HG03159 (cell line): Measurements from ENCODE around the gene MGMT.
A peak's percentile ranks its signal among the peaks of the same experiment; 100 is the strongest.

Experiments used
- ATAC-seq: cut with Tn5 transposase; IDR thresholded peaks from one replicate; pipeline ENCODE4 v1.9.1; 2021; ENCODE audit warnings: mild to moderate bottlenecking, moderate library complexity; ENCODE audit not compliant: unreplicated experiment

Gene MGMT

DNA sequence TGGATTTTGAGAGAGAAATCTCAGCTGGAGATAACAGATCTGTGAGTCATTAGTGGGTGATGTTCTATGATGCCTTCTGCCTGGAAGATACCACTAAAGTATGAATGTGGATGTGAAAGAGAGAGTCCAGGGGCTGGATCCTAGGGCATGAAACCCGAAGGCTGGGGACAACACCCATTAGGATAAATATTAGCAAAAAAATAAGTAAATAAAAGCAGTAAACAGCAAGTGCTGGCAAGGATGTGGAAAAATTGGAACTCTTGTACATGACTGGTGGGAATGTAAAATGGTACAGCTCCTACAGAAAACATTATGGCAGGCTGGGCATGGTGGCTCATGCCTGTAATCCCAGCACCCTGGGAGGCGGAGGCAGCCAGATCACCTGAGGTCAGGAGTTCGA, 16.6 kb upstream of the MGMT start:
- ATAC-seq: no peak

DNA sequence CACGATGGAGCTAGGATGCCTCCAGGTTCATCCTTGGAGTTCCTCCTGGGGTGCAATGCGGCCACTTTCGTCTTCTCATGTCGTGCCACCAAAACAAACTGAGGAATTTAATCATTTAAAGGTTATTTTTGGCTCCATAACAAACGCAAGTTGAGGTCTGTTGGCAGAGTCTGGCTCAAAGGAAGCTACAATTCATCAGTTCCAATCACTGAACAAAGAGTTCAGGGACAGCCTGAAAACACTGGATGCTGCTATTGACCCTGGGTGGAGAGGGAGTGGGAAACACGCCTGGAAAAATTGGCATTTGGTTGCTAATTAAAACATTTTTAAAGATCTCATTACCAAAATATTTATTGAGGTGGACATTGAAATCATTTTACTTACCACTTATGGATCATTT, 11.4 kb upstream of the MGMT start:
- no peak for ATAC-seq

DNA sequence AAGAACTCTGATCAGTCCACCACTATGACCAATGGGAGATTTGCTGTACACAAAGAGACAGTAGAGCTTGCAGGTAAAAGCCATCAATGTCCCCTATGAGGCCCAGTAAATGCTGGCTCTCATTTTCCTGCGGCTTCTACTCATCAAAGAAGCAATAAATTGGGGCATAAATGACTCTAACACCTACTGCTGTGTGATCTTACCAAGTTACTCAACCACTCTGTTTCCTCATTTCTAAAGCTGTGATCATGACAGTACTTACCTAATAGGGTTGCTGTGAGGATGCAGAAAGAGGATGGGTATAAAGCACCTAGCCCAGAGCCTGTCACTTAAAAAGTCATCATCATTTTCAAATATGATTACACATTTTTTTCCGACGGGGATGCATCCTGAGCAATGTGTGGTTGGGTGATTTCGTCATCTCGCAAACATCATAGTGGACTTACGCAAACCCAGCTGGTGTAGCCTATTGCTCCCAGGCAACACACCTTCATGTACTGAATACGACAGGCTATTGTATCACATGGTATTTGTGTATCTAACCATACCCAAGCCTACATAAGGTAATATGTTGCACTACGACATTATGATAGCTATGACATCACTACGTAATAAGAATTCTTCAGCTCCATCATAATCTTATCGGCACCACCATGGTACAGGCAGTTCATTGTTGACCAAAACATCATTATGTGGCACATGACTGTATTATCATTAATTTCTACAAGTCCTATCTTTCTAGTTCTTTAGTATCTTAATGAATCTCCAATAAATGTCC, 7.1 kb upstream of the MGMT start:
- no peak for ATAC-seq

DNA sequence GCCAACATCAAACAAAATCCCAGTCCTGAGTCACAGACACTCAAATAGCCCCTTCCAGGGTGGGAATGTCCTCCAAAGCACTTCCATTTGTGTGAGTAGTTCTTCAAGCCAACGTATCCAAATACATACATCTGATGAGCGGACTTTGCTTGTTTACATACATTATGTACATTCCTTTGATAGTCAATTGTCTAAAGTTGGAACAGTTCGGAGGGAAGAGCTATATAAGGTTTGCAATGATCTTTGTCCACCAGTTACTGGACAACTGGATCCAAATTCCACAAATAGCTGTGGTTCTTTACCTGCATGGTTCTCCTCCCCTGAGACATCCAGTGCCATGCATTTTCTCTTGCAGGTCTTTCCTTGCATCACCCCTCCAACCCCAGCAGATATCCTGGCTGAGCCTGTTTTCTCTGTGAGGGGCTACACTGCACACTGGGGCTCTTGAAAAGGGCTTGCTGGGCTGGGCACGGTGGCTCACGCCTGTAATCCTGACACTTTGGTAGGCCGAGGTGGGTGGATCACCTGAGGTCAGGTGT, 4.7 kb upstream of the MGMT start:
- no peak for ATAC-seq

DNA sequence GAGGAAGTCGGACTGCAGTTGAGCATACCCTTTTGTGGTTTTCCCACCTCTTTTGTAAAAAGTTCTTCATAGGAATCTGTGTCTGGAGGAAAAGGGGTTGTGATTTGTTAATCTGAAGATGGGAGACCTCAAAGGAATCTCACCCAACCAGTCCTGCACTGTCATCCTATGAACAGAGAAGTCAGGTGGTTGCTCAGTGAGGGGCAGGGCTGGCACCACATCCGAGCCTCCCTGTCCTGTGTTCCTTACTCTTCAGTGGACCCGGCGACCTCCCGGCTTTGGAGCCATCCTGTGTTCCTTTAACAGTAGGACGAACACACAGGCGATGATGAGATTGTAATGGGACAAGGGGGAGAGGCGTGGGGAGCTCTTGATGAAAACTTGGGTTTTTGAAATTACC, 2.8 kb upstream of the MGMT start:
- no peak for ATAC-seq

DNA sequence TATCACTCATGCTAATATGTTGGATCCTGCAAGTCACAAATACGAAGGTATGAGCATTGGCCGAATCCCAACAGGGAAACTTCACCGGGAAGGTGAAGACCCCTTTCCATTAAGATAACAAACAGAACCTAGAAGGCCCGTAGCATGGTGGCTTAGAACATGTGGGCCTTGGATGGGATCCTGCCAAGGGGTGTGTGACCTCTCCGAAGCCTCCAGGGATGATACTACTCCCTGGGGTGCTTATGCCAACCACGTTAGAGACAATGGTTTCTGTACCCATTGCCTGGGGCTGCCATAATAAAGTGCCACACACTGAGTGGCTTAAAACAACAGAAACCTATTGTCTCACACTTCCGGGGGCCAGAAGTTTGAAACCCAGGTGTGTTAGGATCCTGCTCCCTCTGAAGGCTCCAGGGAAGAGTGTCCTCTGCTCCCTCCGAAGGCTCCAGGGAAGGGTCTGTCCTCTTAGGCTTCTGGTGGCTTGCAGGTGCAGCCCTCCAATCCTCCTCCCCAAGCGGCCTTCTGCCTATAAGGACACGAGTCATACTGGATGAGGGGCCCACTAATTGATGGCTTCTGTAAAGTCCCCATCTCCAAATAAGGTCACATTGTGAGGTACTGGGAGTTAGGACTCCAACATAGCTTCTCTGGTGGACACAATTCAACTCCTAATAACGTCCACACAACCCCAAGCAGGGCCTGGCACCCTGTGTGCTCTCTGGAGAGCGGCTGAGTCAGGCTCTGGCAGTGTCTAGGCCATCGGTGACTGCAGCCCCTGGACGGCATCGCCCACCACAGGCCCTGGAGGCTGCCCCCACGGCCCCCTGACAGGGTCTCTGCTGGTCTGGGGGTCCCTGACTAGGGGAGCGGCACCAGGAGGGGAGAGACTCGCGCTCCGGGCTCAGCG, 992 bp upstream of the MGMT start:
- peak; percentile 11 for ATAC-seq

DNA sequence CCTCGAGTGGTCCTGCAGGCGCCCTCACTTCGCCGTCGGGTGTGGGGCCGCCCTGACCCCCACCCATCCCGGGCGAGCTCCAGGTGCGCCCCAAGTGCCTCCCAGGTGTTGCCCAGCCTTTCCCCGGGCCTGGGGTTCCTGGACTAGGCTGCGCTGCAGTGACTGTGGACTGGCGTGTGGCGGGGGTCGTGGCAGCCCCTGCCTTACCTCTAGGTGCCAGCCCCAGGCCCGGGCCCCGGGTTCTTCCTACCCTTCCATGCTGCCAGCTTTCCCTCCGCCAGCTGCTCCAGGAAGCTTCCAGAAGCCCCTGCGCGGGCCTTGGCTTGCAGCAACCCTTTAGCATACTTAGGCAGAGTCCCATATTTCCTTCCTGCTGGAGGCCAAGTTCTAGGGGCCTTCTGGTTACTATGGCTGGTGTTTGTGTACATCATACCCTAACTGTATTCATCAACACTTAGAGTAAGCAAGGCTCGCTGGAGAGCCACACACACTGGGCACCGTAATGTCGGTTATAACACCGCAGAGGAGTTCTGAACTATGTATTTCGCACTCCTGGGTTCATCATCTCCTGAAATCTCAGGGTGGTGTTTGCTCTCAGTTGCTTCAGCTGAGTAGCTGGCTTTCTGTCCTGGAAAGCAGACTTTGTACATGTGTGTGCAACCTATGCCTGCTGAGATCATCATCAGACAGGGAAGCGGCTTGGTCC, 471 bp downstream of the MGMT start:
- ATAC-seq: peak; percentile 3

DNA sequence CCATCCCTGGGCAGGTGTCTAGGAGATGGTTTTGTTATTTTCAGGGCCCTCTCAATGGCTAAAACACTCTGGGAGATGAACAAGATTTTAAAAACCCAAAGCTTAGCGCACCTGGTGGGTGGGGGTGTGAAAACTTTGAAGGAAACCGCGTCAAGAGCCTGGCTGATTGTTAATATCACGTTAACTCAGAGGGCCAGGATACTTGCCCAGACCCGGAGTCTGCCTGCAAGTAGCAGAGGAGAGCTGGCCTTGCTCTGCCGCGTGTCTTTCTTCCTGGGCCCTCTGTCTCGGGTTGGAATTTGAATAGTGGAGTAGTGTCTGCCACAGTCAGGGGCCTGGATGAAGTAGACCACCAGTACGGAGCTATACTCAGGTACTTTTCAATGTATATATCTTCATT, 1.1 kb downstream of the MGMT start:
- no peak for ATAC-seq

DNA sequence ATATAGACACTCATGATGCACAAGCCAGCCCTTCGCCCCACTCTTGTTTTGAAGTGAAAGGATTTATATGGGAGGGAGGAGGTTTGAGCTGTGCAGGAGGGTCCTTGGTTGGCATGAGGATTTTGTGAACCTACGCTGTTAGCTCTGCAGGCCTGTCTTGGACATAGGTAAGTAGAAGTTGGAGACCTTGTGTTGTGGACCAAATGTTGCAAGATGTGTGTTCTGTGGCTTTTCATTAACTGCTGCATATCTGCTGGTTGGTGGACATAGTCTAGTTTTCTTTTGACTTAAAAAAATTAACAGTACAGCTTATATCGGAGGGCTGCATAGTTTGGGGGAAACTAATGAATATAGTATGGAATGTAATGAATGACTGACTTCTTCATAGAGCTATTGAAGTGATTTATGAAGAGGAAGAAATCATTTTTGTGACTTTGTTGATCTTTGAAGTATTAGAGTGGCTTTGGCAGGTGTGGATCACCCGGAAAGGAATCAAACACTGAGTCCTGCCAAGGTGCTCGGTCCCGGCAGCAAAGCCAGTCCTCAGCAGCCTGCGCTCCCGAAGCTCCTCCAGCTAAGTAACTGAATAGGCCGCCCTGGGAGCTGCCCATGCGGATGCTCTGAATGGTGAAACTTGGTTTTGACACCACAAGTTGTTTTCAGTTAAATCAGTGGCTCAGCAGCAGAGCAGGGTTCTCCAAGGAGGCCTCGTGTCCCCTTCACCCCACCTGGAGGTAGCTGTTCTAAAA, 3.2 kb downstream of the MGMT start:
- no peak for ATAC-seq

DNA sequence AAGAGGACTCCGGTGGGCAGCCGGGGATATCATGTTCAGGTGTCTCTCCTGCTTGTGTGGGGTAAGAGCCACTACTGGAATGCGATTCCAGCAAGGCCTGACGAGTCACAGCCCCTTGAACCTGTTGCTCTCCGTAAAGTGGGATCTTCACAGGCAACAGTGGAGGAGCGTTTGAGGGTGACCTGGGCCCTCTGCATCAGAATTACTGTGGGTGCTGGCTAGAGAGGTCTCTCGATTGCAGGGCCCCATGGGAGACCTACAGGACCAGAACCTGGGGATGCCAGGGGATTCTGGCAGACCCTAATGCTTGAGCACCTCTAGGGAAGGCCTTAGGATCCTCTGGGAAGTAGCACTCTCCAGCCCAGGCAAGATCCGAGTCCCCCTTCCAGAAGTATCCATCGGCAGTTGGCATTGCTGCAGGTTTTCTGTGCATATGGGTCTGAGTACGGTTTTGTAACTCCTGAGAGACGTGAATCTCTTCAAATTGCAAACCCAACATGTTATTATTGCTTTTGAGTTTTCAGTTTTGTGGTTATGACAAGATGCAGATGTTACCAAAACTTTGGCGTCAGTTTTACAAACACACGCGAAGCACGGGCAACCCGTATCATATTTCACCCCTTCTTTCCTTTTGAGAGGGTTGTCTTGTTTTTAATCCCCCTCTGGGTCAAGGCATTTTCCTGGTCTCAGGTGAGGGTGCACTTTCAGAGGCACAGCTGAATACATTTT, 4.6 kb downstream of the MGMT start:
- ATAC-seq: no peak

DNA sequence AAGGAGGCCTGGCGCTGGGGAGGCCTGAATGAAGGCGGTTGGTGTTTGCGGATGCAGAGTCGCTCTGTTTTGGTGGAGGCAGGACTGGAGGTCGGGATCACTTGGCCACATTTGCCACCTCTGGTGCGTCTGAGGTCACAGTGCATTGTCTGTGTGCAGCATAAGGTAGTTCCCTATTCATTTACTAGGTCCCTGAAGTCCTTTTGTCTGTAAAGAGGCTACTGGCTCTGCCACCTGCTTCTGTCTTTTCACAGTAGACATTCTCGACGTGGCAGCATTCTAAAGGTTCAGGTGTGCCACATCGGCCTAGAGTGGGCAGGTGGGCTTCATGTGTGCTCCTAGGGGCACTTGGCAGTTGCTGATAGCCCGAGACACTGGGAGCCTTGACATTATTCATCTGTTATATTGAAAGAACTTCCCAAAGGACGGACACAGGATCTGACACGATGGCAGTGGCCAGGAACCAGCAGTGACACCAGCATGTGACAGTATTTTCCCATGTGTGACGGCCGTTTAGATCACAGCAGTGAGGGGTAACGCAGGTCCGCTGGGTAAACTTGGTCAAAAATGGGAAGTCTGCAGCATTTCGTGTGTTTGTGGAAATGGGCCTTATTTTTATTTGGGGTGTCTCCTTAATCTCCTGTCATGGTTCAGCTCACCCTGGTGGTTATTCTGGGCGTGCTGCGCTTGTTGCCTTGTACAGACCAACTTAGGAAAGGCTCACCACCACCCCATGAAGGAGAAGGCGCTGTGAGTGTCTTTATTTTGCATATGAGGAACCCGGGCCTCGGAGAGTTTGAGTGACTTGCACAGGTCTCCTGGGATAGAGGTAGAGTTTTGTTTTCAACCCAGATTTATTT, 5.9 kb downstream of the MGMT start:
- ATAC-seq: peak; percentile 38

DNA sequence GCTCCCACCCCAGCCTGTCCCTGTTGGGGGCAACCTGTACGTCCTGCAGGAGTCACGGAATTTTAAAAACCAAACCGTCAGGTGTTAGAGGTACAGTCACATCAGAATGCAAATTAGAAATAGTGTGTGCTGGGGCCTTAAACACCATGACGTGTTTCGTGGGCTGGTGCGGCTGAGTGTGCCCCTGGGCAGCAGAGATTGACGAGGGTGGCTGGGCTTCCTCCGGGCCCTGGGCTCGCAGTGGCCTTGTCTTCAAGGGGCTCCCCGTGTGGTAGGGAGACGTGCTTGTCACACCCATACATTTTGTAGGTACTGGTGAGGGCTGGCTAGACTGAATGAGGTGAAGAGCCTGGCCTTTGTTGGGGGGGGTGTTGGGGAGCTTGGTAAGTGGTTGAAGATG, 7.6 kb downstream of the MGMT start:
- ATAC-seq: no peak

DNA sequence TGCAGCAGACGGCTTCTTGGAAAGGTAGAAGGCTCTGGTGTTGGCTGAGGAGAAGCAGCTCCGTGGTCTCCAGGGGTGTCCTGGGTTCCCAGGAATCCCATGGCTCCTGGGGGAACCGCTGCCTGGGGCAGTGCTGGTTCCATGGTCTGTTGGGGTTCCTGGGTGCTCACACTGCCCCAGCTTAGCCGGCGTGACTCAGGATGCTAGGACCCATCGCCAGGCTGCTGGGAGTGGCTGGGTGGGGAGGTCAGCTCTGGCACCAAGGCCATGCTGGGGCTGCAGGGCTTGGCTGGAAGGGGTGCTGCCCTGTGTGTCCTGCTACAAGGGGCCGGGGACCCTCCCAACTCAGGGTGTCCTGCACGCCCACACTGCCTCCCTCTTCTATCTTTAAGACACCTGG, 9.4 kb downstream of the MGMT start:
- no peak for ATAC-seq

DNA sequence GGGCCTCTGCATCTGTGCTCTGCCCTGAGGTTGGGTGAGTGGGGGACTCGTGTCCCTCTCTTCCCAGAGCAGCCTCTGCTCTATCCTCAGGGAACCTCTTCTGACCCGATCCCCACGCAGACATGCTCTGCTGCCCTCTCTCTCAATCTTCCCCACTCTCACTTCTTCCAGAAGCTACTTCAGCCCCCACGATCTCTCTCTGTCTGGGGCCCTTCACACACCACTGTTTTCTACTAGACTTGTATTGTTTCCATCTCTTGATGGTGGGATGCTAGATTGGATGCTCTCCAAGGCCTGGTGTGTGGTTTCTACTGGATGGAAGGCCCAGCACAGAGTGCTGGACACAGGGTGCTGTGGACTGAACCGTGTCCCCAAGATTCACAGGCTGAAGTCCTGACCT, 10.0 kb downstream of the MGMT start:
- ATAC-seq: no peak

DNA sequence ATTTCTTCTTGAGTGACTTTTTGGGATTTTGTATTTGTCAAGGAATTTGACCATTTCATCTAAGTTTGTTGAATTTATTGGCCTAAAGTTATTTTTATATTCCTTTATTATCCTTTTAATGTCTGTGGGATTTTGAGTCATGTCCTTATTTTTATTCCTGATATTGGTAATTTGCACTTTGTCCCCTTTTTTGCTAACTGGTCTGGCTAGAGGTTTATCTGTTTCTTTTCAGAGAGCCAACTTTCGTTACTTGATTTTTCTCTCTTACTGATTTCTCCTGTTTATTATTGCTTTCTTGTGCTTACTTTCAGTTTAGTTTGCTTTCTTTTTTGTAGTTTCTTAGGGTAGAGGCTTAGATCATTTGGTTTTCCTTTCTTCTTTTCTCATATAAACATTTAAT, 14.6 kb downstream of the MGMT start:
- ATAC-seq: no peak

DNA sequence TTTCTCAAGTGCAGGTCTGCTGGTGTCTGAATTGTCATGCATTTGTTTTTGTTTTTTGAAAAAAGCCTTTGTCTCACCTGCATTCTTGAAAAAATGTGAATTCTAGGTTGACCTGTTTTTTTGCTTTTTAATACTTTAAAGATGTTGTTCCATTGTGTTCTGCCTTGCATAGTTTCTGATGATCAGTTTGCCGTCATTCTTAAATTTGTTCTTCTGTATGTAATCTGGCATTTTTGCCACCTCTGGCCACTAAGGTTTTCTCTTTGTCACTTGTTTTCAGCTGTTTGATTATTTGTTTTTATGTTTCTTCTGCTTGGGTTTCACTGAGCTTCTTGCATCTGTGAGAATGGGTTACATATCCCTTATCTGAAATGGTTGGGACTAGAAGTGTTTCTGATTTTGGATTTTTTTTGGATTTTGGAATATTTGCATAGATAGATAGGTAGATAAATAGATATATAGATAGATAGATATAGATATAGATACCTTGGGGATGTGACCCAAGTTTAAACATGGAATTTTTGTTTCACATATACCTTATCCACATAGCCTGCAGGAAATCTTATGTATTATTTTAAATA, 16.5 kb downstream of the MGMT start:
- no peak for ATAC-seq

DNA sequence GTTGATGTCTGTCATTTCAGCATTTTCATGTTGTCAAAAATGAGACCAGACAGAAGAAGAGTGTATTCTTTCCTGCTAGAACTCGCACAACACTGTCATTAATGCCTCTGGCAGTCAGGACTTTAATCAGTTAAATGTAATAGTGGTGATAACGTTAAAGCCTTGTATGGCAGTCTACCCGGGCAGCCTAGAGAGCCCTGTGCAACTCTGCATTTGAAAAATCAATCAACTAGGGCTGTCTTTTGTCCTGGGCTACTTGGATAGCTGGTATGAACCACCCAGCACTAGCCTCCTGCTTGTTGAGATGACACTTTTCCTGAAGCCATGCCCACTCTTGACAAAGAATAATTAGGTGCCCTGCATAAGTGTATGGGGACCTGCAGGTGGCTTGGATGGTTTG, 19.8 kb downstream of the MGMT start:
- ATAC-seq: no peak

DNA sequence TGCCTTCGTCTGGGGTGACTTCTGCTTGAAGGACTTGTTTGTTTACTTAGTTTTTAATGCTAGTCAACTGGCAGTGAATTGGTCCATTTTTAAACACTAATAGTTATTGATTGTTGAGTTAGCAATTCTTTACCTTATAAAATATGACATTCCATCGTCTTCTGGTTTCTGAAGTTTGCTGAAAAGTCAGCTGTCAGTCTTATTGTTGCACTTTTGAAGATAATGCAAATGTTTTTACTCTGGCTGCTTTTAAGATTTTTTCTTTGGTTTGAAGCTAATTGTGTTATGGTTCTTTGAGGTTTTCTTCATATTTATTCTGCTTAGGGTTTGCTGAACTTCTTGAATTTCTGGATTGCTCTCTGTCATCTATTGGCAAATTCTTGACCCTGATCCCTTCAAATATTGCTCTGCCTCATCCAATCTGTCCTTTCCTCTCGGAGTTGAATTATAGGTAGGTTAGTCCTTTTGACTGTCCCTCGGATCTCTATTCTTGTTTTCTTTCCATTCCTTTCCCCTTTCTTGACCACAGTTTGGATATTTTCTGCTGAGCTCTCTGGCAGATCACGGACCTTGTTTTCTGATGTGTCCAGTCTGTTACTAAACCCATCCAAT, 24.2 kb downstream of the MGMT start:
- ATAC-seq: no peak
